ENCODE results near the gene FOXI2. TPM values are rescaled to one million over a fixed set of nuclear protein-coding genes. Genes with fewer than 3 reads are reported as not detected.

FOXI2 gene
- total and polyA plus RNA-seq, 7 donors, result 0.03 TPM; not detected in 6

DNA sequence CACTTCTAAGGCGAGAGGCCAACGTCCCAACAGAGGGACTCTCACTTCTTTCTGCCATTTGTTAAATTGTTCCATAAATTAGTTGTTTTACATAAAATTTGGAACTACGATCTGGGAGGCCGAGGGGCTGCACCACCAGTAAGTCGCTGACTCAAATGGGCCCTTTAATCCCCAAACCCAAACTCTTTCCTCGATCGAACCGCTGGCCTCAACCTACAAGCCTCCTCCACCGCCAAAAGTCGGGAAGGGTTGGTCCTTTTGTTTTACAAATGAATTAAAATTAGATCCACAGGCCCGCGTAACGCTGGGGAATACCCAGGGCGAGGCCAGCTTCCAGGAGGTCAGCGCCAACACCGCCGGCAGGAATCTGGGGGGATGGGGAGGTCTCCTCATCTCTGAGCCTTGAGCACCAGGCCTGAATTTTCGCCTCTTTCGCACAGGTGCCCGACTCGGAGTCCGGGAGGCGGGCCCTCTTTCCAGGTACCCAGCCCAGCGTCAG is 1.2 kb upstream of the FOXI2 start:
- H3K27me3 ChIP-seq (ENCODE audit: insufficient read depth in 3 of 3, low read length in 2 of 3), result peaks cover 0 to 59% (median 23%) of the 10 kb centered on the region in 3 donors
- 25 to 31% (median 29%) methylated on average over 24 of the region's 24 CpGs for WGBS, 3 donors
- intact Hi-C loops (cut with DNase I), result no loop called here

GRCh38 chr10:127736222-127736914 is 617 bp upstream of the FOXI2 start:
- no peaks in the 10 kb centered on the region for H3K36me3 ChIP-seq (ENCODE audit: insufficient read depth in 1 of 2, low read depth in 1 of 2)
- no peaks in the 10 kb centered on the region for H3K9me3 ChIP-seq
- no peaks in the 10 kb centered on the region for H3K4me1 ChIP-seq
- intact Hi-C loops (cut with DNase I), result no loop called here
- no peak overlapping the region for H3K4me3 ChIP-seq
- 3 to 8% (median 6%) methylated on average over 59 to 66 of the region's 66 CpGs for WGBS, 3 donors
- ATAC-seq (no peak), DNase-seq (no peak)
- H3K27me3 ChIP-seq (ENCODE audit: insufficient read depth in 3 of 3, low read length in 2 of 3), result peaks cover 0 to 59% (median 23%) of the 10 kb centered on the region in 3 donors
- TF ChIP-seq CTCF (IDR thresholded peaks at IDR 0.05), result no peak
- no peak overlapping the region for H3K27ac ChIP-seq

More for the DNA sequence above, 1.2 kb upstream of the FOXI2 start:
- DNase-seq (no peak), ATAC-seq (no peak)
- Histone ChIP-seq H3K4me3 (no peak overlapping the region), H3K27ac (no peak overlapping the region), H3K4me1 (no peaks in the 10 kb centered on the region), H3K9me3 (no peaks in the 10 kb centered on the region), H3K36me3 (ENCODE audit: insufficient read depth in 1 of 2, low read depth in 1 of 2) (no peaks in the 10 kb centered on the region)
- TF ChIP-seq CTCF (IDR thresholded peaks at IDR 0.05), result no peak

DNA sequence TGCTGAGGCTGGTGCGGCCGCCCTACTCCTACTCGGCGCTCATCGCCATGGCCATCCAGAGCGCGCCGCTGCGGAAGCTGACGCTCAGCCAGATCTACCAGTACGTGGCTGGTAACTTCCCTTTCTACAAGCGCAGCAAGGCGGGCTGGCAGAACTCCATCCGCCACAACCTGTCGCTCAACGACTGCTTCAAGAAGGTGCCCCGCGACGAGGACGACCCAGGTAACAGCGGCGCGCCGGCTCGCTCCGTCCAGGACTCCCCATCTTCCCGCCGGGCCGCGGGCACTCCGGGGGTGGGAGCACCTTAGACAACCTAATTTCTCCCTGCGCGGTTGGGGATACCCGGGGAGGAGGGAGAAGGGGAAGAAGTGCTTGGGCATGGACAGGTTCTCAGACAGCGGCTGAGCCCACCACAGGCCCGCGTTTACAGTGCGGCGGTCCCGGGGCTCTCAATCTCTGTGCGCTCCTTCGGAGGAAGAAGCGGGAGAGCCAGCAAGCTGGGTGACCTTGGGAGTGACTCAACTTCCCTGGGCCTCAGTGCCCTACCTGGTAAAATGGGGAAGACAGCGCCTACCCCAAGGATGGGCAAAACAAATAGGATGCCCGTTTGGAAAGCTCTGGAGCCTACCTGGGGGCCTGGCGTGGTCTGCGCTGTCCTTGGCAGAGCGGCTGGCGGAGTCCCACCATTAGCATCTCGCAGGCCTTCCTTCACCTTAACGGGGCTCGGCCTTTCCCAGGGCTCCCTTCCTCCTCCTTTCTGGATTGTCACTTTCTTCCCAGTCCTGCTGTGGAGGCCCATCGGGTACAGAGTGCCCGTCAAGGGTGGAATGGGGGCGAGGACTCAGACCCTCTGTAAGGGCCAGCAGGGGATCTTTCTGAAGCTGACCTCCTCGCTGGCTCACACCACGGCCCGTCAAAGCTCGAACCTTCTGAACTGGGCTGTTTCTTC is 852 bp downstream of the FOXI2 start:
- 12 to 15% (median 12%) methylated on average over 58 to 59 of the region's 59 CpGs for whole genome bisulfite sequencing, 3 donors
- no peak overlapping the region for H3K4me3 ChIP-seq
- intact Hi-C loops (cut with DNase I), result no loop called here
- DNase-seq (no peak), ATAC-seq (no peak)
- H3K36me3 ChIP-seq (ENCODE audit: insufficient read depth in 1 of 2, low read depth in 1 of 2), result no peaks in the 10 kb centered on the region
- no peak for TF ChIP-seq CTCF (IDR thresholded peaks at IDR 0.05)
- no peak overlapping the region for H3K27ac ChIP-seq
- peaks cover 0 to 59% (median 23%) of the 10 kb centered on the region in 3 donors for H3K27me3 ChIP-seq (ENCODE audit: insufficient read depth in 3 of 3, low read length in 2 of 3)
- no peaks in the 10 kb centered on the region for H3K4me1 ChIP-seq
- no peaks in the 10 kb centered on the region for H3K9me3 ChIP-seq

DNA sequence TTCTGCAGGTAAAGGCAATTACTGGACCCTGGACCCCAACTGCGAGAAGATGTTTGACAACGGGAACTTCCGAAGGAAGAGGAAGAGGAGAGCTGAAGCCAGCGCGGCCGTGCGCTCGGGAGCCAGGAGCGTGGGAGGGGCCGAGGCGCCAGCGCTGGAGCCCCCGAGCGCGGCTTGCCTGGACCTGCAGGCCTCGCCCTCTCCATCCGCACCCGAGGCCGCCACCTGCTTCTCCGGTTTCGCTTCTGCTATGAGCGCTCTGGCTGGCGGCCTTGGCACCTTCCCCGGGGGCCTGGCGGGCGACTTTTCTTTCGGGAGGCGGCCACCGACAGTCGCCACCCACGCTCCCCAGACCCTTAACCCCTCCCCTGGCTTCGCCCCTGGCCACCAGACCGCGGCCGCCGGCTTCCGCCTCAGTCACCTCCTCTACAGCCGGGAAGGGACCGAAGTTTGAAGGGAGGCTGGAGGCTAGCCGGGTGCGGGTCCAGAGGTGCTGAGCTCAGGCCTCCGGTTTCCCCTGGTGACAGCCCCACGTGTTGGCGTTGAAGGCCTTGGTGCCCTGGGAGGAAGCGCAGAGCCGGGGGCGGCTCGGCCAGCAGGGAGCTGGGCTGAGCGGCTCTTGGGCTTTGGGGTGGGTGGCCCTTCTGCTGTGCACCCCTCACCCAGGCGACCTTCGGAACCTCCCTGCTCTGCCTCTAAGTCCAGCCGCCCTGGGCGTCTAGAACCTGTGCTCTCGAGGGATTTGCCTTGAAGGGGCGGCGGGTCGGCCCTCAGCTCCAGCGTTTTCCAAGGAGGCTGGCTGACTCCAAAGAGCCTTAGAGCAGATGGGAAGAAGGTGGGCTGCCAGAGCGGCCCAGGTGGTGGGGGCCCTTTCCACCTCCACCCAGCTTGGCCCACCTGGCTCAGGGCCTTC is 1.8 kb downstream of the FOXI2 start:
- intact Hi-C loops (cut with DNase I), result no loop called here
- Histone ChIP-seq H3K4me1 (no peaks in the 10 kb centered on the region), H3K9me3 (no peaks in the 10 kb centered on the region), H3K36me3 (ENCODE audit: insufficient read depth in 1 of 2, low read depth in 1 of 2) (no peaks in the 10 kb centered on the region), H3K27ac (no peak overlapping the region), H3K27me3 (ENCODE audit: insufficient read depth in 3 of 3, low read length in 2 of 3) (peaks cover 0 to 51% (median 19%) of the 10 kb centered on the region in 3 donors), H3K4me3 (no peak overlapping the region)
- WGBS, 3 donors, result 20 to 26% (median 21%) methylated on average over 45 to 59 of the region's 59 CpGs
- no peak for DNase-seq
- TF ChIP-seq CTCF (IDR thresholded peaks at IDR 0.05), result no peak
- ATAC-seq, result no peak

Data from psoas muscle (tissue), 8 donors.